ENCODE results near the gene ITPRIP.
A peak's percentile ranks its signal among the peaks of the same experiment; 100 is the strongest.

Gene ITPRIP

GRCh38 chr10:104337985-104338735, at the start of gene ITPRIP:
Gene ITPRIP (minus strand): TSS chr10:104338465. CDS start chr10:104316051, 22,414 bp downstream.
- peak; percentile 91 for DNase-seq (ENCODE audit: low read depth)

- no peak for DNase-seq (ENCODE audit: low read depth)
Observed at GRCh38 chr10:104387130-104387888, 49.0 kb upstream of the ITPRIP start.

- no peak for DNase-seq (ENCODE audit: low read depth)
Observed at GRCh38 chr10:104380336-104380735, 42.1 kb upstream of the ITPRIP start.

- DNase-seq (ENCODE audit: low read depth) = peak; percentile 3
Observed at GRCh38 chr10:104376784-104377300, 38.6 kb upstream of the ITPRIP start.

- DNase-seq (ENCODE audit: low read depth) = no peak
Observed at GRCh38 chr10:104374591-104374990, 36.3 kb upstream of the ITPRIP start.

- DNase-seq (ENCODE audit: low read depth) = no peak
Observed at GRCh38 chr10:104371753-104372152, 33.5 kb upstream of the ITPRIP start.

- no peak for DNase-seq (ENCODE audit: low read depth)
Observed at GRCh38 chr10:104368381-104368780, 30.1 kb upstream of the ITPRIP start.

- DNase-seq (ENCODE audit: low read depth) = no peak
Observed at GRCh38 chr10:104367904-104368303, 29.6 kb upstream of the ITPRIP start.

GRCh38 chr10:104359811-104360210, 21.5 kb upstream of the ITPRIP start:
- DNase-seq (ENCODE audit: low read depth) = no peak

- DNase-seq (ENCODE audit: low read depth) = peak; percentile 85
Observed at GRCh38 chr10:104353325-104354048, 15.2 kb upstream of the ITPRIP start, which contains the start of gene CFAP58. Gene CFAP58 (plus strand): TSS chr10:104353833. CDS start chr10:104353898, 65 bp downstream.

- DNase-seq (ENCODE audit: low read depth) = no peak
Observed at GRCh38 chr10:104351919-104352318, 13.7 kb upstream of the ITPRIP start.

GRCh38 chr10:104351061-104351702, 12.9 kb upstream of the ITPRIP start:
- peak; percentile 66 for DNase-seq (ENCODE audit: low read depth)

- peak; percentile 81 for DNase-seq (ENCODE audit: low read depth)
Observed at GRCh38 chr10:104350127-104350635, 11.9 kb upstream of the ITPRIP start.

- peak; percentile 89 for DNase-seq (ENCODE audit: low read depth)
Observed at GRCh38 chr10:104349623-104350126, 11.4 kb upstream of the ITPRIP start.

- no peak for DNase-seq (ENCODE audit: low read depth)
Observed at GRCh38 chr10:104348601-104349000, 10.3 kb upstream of the ITPRIP start.

GRCh38 chr10:104347295-104348045, 9.2 kb upstream of the ITPRIP start:
- DNase-seq (ENCODE audit: low read depth) = no peak

GRCh38 chr10:104345941-104346340, 7.7 kb upstream of the ITPRIP start:
- DNase-seq (ENCODE audit: low read depth) = no peak

GRCh38 chr10:104345515-104345914, 7.2 kb upstream of the ITPRIP start:
- no peak for DNase-seq (ENCODE audit: low read depth)

- no peak for DNase-seq (ENCODE audit: low read depth)
Observed at GRCh38 chr10:104344219-104344618, 6.0 kb upstream of the ITPRIP start.

GRCh38 chr10:104342941-104343411, 4.7 kb upstream of the ITPRIP start:
- DNase-seq (ENCODE audit: low read depth) = no peak
